Measurements from ENCODE around the gene MORN1.

MORN1 gene

DNA sequence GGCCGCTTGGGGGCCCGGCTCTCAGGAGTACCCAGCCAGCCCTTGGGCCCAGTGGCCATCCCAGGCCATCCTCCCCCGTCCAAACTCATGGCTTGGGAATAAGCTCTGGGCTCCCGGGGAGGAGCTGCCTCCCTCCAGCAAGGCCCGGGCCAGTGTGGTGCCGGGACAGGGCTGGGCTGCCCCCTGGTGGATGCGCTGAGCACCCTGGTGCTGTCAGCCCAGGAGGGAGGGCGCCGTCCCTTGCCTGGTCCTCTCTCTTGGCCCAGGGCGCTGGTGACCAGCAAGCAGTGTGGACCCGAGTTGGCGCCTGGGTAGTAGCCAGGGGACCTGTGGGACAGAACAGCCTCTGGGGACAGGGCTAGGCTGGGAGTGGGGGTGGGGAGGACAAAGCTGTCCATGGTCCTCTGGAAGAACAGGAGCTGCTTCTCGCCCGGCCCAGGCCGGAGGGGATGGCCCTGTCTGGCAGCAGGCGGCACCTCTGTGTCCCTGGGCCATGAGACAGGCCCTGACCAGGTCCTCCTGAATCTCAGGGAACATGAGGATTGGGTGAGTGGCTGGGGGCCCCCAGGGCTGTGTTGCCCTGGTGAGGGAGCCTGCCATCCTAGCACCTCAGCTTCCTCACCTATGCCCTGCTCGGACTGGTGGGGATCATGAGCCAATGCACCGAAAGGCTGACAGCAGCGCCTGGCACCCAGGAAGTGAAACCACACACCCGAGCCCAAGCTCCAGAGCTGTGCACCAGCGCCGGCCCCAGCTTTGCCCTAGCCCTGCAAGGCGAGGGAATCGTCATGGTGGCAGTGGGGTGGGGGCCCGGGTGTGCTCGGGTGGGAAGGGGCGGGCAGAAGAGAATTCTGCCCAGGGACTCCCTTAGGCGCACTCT is 9.4 kb downstream of the MORN1 start:
- DNase-seq (ENCODE audit: low read depth, low spot score): peak; percentile 21
- CTCF ChIA-PET: interaction anchor here (0.6 to 21.2 kb wide), 44 partner anchors 8 to 266 kb away, joined by 3 to 891 read pairs (median 4); partner anchors contain the start of genes FAAP20, MORN1, RER1 and SKI

DNA sequence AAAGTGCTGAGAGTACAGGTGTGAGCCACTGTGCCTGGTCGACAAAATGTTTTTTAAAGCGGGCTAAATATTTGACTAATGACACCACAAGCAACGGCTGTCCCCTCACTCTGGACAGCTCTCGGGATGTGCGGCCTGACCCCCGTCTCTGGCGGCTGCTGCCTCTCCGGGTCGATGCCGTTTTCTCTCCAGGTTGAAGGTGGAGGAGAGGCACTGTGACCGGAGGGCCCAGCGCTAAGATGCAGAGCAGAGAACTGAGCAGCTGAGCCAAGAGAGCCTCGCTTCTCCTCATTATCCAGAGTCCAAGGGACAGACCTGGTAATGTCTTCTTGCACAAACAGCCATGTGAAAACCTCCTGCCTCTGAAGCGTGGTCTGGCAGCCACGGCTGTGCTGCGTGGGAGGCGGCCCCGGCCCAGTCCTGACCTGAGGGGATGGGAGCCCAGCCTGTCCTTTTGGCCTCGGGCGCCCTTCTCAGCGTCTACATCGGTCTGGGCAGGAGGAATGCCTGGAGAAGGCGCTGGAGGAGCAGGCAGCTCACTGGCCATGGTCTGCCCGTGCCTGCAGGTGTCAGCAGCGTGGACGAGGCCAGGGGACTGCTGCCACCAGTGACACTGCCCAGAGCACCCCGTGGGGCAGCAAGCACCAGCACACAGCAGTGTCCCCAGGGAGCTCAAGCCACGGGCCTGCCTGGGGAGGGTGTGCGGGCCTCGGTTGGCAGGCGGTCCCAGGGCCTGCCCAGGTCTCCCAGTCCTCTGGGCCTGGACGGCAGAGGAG is 10.3 kb downstream of the MORN1 start:
- TF ChIP-seq, protein P1, sequence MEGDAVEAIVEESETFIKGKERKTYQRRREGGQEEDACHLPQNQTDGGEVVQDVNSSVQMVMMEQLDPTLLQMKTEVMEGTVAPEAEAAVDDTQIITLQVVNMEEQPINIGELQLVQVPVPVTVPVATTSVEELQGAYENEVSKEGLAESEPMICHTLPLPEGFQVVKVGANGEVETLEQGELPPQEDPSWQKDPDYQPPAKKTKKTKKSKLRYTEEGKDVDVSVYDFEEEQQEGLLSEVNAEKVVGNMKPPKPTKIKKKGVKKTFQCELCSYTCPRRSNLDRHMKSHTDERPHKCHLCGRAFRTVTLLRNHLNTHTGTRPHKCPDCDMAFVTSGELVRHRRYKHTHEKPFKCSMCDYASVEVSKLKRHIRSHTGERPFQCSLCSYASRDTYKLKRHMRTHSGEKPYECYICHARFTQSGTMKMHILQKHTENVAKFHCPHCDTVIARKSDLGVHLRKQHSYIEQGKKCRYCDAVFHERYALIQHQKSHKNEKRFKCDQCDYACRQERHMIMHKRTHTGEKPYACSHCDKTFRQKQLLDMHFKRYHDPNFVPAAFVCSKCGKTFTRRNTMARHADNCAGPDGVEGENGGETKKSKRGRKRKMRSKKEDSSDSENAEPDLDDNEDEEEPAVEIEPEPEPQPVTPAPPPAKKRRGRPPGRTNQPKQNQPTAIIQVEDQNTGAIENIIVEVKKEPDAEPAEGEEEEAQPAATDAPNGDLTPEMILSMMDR (IDR thresholded peaks at IDR 0.05; ENCODE audit: insufficient read depth, low read length, missing control alignments): no peak
- DNase-seq (ENCODE audit: low read depth, low spot score): no peak
- POLR2A ChIA-PET: interaction anchor here (0.7 to 1.6 kb wide), 6 partner anchors 149 to 186 kb away, joined by 4 to 11 read pairs (median 6); partner anchors contain the start of genes FAAP20 and SKI
- H3K4me3 ChIP-seq (ENCODE audit: low read depth, low read length): no peak overlapping the region
- CTCF ChIA-PET: interaction anchor here (0.6 to 21.2 kb wide), 33 partner anchors 8 to 265 kb away, joined by 3 to 891 read pairs (median 4); partner anchors contain the start of genes FAAP20, MORN1, RER1 and SKI

More for the DNA sequence above, 9.4 kb downstream of the MORN1 start:
- POLR2A ChIA-PET: interaction anchor here (0.7 to 1.6 kb wide), 6 partner anchors 150 to 187 kb away, joined by 4 to 11 read pairs (median 6); partner anchors contain the start of genes FAAP20 and SKI
- TF ChIP-seq, protein P1 (IDR thresholded peaks at IDR 0.05; ENCODE audit: insufficient read depth, low read length, missing control alignments): peak; percentile 99
- H3K4me3 ChIP-seq (ENCODE audit: low read depth, low read length): no peak overlapping the region

DNA sequence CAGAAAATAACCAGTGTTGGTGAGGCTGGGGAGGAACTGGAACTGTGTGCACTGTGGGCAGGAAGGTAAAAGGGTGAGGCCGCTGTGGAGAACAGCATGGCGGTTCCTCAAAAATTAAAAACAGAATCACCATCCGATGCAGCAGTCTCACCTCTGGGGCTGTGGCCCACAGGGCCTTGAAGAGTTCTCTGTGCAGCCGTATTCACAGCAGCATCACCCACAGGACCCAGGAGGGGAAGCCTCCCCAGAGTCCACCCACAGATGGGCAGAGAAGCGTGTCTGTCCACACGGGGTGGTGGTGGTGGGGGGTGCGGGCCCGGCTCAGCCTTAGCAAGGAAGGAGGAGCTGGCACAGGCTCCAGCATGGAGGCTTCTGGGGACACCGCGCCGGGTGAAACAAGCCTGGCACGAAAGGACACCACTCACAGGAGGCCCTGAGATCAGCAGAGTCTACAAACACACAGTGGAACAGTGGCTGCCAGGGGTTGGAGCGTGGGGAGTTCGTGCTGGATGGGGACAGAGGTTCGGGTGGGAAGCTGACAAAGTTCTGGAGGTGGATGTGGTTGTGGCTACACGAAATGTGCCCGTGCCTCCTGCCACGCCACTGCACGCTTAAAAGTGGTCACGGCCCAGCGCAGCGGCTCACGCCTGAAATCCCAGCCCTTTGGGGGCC is 11.5 kb downstream of the MORN1 start:
- POLR2A ChIA-PET: no interaction called here
- CTCF ChIA-PET: interaction anchor here (2.8 to 21.2 kb wide), 6 partner anchors 10 to 205 kb away, joined by 27 to 891 read pairs (median 46); partner anchors contain the start of genes FAAP20, MORN1, RER1 and SKI
- TF ChIP-seq, protein P1 (IDR thresholded peaks at IDR 0.05; ENCODE audit: insufficient read depth, low read length, missing control alignments): no peak
- H3K4me3 ChIP-seq (ENCODE audit: low read depth, low read length): no peak overlapping the region
- DNase-seq (ENCODE audit: low read depth, low spot score): no peak

DNA sequence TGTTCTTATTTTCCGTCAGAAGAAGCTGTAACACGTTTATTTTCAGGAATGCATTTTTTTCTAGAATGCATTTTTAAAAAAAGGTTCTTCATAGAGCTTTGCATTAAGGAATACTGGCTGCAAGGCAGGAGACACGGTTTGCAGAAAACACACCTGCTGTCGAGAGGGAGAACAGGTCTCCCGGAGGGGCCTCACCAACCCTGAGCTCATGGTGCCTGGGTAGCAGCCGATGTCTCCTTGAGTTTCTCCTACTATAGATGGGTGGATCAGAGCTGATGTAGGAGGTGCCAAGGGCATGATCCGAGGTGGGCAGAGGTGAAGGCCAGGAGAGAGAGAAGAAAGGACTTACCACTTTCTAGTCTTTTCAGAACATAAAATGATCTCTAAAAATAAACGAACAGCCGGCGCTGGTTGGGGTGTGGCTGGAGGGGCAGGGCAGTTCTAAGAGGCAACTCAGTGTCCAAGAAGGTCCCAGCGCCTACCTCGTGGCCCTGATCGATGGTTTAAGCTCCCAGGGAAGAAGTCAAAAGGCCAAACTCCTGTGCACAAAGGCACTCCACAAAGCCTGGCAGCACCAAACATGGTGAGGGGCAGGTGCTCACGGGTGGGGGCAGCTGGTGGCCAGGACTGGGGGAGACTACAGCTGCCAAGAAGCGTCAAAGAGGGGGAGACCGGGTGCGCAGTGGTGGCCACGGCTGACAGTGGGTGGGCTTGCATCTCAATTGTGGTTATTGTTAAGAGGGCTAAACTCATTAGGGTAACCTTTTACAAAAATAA is 12.2 kb downstream of the MORN1 start:
- no peak for DNase-seq (ENCODE audit: low read depth, low spot score)
- POLR2A ChIA-PET: interaction anchor here (0.6 kb wide), 1 partner anchor 152 kb away, joined by 3 read pairs; no protein-coding TSS in a partner anchor
- H3K4me3 ChIP-seq (ENCODE audit: low read depth, low read length): no peak overlapping the region
- CTCF ChIA-PET: interaction anchor here (0.9 to 21.2 kb wide), 8 partner anchors 9 to 204 kb away, joined by 3 to 891 read pairs (median 24); partner anchors contain the start of genes FAAP20, MORN1, RER1 and SKI
- TF ChIP-seq, protein P1 (IDR thresholded peaks at IDR 0.05; ENCODE audit: insufficient read depth, low read length, missing control alignments): no peak

DNA sequence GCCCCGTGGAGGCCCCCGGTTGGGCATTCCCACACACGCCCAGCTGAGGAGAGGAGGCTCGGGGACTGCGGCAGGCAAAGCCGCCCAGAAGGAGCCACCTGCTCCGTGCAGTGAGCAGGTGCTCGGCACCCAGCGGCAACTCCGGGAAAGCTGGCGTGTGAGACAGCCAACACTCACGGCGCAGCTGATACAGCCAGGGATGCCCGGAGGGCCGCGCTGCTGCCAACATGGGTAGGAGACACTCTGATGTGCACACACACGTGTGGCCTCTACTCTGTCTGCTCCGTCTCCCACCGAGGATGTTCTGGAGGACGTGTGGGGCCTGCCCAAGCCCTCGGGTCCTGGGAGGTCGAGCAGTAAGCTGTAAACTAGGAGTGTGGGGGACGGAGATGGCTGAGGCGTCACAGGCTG is 12.9 kb downstream of the MORN1 start:
- CTCF ChIA-PET: interaction anchor here (0.9 to 21.2 kb wide), 7 partner anchors 9 to 203 kb away, joined by 3 to 891 read pairs (median 6); partner anchors contain the start of genes FAAP20, MORN1 and RER1
- POLR2A ChIA-PET: interaction anchor here (0.6 kb wide), 1 partner anchor 151 kb away, joined by 3 read pairs; no protein-coding TSS in a partner anchor
- H3K4me3 ChIP-seq (ENCODE audit: low read depth, low read length): no peak overlapping the region
- DNase-seq (ENCODE audit: low read depth, low spot score): no peak
- TF ChIP-seq, protein P1 (IDR thresholded peaks at IDR 0.05; ENCODE audit: insufficient read depth, low read length, missing control alignments): no peak

Measured in AG04449 (cell line).